ENCODE data around the gene GDNF. TPM values are rescaled to one million over a fixed set of nuclear protein-coding genes. Genes with fewer than 3 reads are reported as not detected.

GDNF gene
- total RNA-seq, 3 donors from 2014 or later (not counting 1 experiment from before 2014, with no cell fraction given): not detected

GRCh38 chr5:37771203-37771611 lies 68.6 kb downstream of the GDNF start:
- Mint-ChIP-seq H3K27me3 (ENCODE audit: low read depth in 2 of 2) (peaks cover 0 to 11% of the 10 kb centered on the region in 2 donors), H3K4me3 (no peak overlapping the region), H3K9me3 (peaks cover 6% of the 10 kb centered on the region in 2 donors), H3K4me1 (no peaks in the 10 kb centered on the region), H3K36me3 (peaks cover 6% of the 10 kb centered on the region), H3K27ac (no peak overlapping the region)
- no peaks in the 10 kb centered on the region for H3K4me1 ChIP-seq (ENCODE audit: control insufficient read depth, insufficient read depth, low read length)
- no peaks in the 10 kb centered on the region for H3K36me3 ChIP-seq (ENCODE audit: control insufficient read depth, insufficient read depth, low read length)
- no peaks in the 10 kb centered on the region for H3K27me3 ChIP-seq (ENCODE audit: control insufficient read depth, insufficient read depth, low read length)
- 94% methylated on average over 3 of the region's 3 CpGs for WGBS (ENCODE audit: insufficient coverage)
- H3K4me3 ChIP-seq (ENCODE audit: low read length): no peak overlapping the region
- ATAC-seq: no peak
- no peak overlapping the region for H3K27ac ChIP-seq (ENCODE audit: low read length)
- H3K9me3 ChIP-seq (ENCODE audit: control insufficient read depth, insufficient read depth, low read length): peaks cover 9% of the 10 kb centered on the region
- TF ChIP-seq, protein P1, sequence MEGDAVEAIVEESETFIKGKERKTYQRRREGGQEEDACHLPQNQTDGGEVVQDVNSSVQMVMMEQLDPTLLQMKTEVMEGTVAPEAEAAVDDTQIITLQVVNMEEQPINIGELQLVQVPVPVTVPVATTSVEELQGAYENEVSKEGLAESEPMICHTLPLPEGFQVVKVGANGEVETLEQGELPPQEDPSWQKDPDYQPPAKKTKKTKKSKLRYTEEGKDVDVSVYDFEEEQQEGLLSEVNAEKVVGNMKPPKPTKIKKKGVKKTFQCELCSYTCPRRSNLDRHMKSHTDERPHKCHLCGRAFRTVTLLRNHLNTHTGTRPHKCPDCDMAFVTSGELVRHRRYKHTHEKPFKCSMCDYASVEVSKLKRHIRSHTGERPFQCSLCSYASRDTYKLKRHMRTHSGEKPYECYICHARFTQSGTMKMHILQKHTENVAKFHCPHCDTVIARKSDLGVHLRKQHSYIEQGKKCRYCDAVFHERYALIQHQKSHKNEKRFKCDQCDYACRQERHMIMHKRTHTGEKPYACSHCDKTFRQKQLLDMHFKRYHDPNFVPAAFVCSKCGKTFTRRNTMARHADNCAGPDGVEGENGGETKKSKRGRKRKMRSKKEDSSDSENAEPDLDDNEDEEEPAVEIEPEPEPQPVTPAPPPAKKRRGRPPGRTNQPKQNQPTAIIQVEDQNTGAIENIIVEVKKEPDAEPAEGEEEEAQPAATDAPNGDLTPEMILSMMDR (IDR thresholded peaks at IDR 0.05): no peak
- DNase-seq: no peak
- intact Hi-C loops (cut with micrococcal nuclease): no loop called here

DNA sequence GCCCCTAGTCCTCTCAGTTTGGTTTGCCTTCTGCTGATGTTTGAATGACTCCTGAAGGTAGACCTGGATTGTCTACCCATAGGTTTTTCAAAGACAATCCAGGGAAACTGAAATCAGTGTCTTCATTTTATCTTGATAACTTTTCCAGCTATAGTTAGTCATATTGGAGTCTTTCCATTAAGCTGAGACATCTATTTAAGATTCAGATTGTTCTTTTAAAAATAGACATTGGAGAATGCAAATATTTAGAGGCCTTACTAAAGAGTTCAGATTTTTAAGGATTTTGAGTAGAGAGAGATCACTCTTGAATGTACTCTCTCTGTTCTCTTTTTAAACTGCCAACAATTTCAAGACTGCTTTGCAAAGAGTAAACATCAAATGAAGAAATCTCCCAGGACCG lies 69.1 kb downstream of the GDNF start:
- H3K9me3 ChIP-seq (ENCODE audit: control insufficient read depth, insufficient read depth, low read length): peaks cover 9% of the 10 kb centered on the region
- WGBS (ENCODE audit: insufficient coverage): 50% methylated on average over 1 of the region's 1 CpG
- DNase-seq: no peak
- H3K9me3 Mint-ChIP-seq: peaks cover 6% of the 10 kb centered on the region in 2 donors
- H3K27ac ChIP-seq (ENCODE audit: low read length): no peak overlapping the region
- no peak overlapping the region for H3K4me3 ChIP-seq (ENCODE audit: low read length)
- H3K27ac Mint-ChIP-seq: no peak overlapping the region
- no peaks in the 10 kb centered on the region for H3K36me3 ChIP-seq (ENCODE audit: control insufficient read depth, insufficient read depth, low read length)
- no peaks in the 10 kb centered on the region for H3K4me1 ChIP-seq (ENCODE audit: control insufficient read depth, insufficient read depth, low read length)
- no peaks in the 10 kb centered on the region for H3K27me3 ChIP-seq (ENCODE audit: control insufficient read depth, insufficient read depth, low read length)
- intact Hi-C loops (cut with micrococcal nuclease): no loop called here
- H3K4me3 Mint-ChIP-seq: no peak overlapping the region
- peaks cover 6% of the 10 kb centered on the region for H3K36me3 Mint-ChIP-seq
- no peak for ATAC-seq
- TF ChIP-seq, protein P1 (IDR thresholded peaks at IDR 0.05): no peak
- H3K27me3 Mint-ChIP-seq (ENCODE audit: low read depth in 2 of 2): peaks cover 0 to 11% of the 10 kb centered on the region in 2 donors
- H3K4me1 Mint-ChIP-seq: no peaks in the 10 kb centered on the region

GRCh38 chr5:37769840-37770239 lies 70.0 kb downstream of the GDNF start:
- no peak for ATAC-seq
- Mint-ChIP-seq H3K27ac (no peak overlapping the region), H3K27me3 (ENCODE audit: low read depth in 2 of 2) (peaks cover 0 to 11% of the 10 kb centered on the region in 2 donors), H3K9me3 (peaks cover 2 to 3% of the 10 kb centered on the region in 2 donors), H3K4me3 (no peak overlapping the region), H3K4me1 (no peaks in the 10 kb centered on the region), H3K36me3 (peaks cover 2% of the 10 kb centered on the region)
- 90% methylated on average over 1 of the region's 1 CpG for WGBS (ENCODE audit: insufficient coverage)
- no peaks in the 10 kb centered on the region for H3K36me3 ChIP-seq (ENCODE audit: control insufficient read depth, insufficient read depth, low read length)
- H3K9me3 ChIP-seq (ENCODE audit: control insufficient read depth, insufficient read depth, low read length): peaks cover 5% of the 10 kb centered on the region
- intact Hi-C loops (cut with micrococcal nuclease): no loop called here
- DNase-seq: no peak
- H3K27ac ChIP-seq (ENCODE audit: low read length): no peak overlapping the region
- no peak overlapping the region for H3K4me3 ChIP-seq (ENCODE audit: low read length)
- no peaks in the 10 kb centered on the region for H3K27me3 ChIP-seq (ENCODE audit: control insufficient read depth, insufficient read depth, low read length)
- no peaks in the 10 kb centered on the region for H3K4me1 ChIP-seq (ENCODE audit: control insufficient read depth, insufficient read depth, low read length)
- TF ChIP-seq, protein P1 (IDR thresholded peaks at IDR 0.05): no peak

GRCh38 chr5:37769108-37769507 lies 70.7 kb downstream of the GDNF start:
- ATAC-seq (no peak), DNase-seq (no peak)
- TF ChIP-seq, protein P1 (IDR thresholded peaks at IDR 0.05): no peak
- no peak overlapping the region for H3K27ac ChIP-seq (ENCODE audit: low read length)
- no peaks in the 10 kb centered on the region for H3K4me1 Mint-ChIP-seq
- no peaks in the 10 kb centered on the region for H3K36me3 ChIP-seq (ENCODE audit: control insufficient read depth, insufficient read depth, low read length)
- intact Hi-C loops (cut with micrococcal nuclease): no loop called here
- no peaks in the 10 kb centered on the region for H3K36me3 Mint-ChIP-seq
- no peak overlapping the region for H3K4me3 Mint-ChIP-seq
- H3K27me3 ChIP-seq (ENCODE audit: control insufficient read depth, insufficient read depth, low read length): no peaks in the 10 kb centered on the region
- no peak overlapping the region for H3K4me3 ChIP-seq (ENCODE audit: low read length)
- peaks cover 0 to 11% of the 10 kb centered on the region in 2 donors for H3K27me3 Mint-ChIP-seq (ENCODE audit: low read depth in 2 of 2)
- 96% methylated on average over 4 of the region's 4 CpGs for WGBS (ENCODE audit: insufficient coverage)
- no peaks in the 10 kb centered on the region for H3K9me3 ChIP-seq (ENCODE audit: control insufficient read depth, insufficient read depth, low read length)
- peaks cover 2% of the 10 kb centered on the region in 2 donors for H3K9me3 Mint-ChIP-seq
- H3K27ac Mint-ChIP-seq: no peak overlapping the region
- H3K4me1 ChIP-seq (ENCODE audit: control insufficient read depth, insufficient read depth, low read length): no peaks in the 10 kb centered on the region
